Neural progenitor cell (in vitro differentiated cells): Measurements from ENCODE around the gene NCKAP5L. TPM values are rescaled to one million over a fixed set of nuclear protein-coding genes. Genes with fewer than 3 reads are reported as not detected.
A peak's percentile ranks its signal among the peaks of the same experiment; 100 is the strongest.

ENCODE experiments used
- DNase-seq: peaks from one replicate; pipeline ENCODE4 v3.0.0-alpha.2; 2016; ENCODE audit warnings: low spot score
- H2AFZ ChIP-seq: fragments of 200-600 bp; sonication (generic); replicated peaks from 2 replicates; pipeline ENCODE4 v1.6.1; 2016; ENCODE audit warnings: antibody characterized with exemption
- H3F3A ChIP-seq: fragments of 200-600 bp; sonication (generic); 2 replicates; pipeline ENCODE4 v1.6.1; 2016; ENCODE audit warnings: antibody characterized with exemption, low read depth
- H3K27ac ChIP-seq: fragments of 200-600 bp; sonication (generic); 2 replicates; pipeline ENCODE4 v1.5.1; 2016; ENCODE audit warnings: mild to moderate bottlenecking
- H3K27me3 ChIP-seq: fragments of 200-600 bp; sonication (generic); 2 replicates; pipeline ENCODE4 v1.6.1; 2016; ENCODE audit warnings: mild to moderate bottlenecking, moderate library complexity
- H3K36me3 ChIP-seq: fragments of 200-600 bp; sonication (generic); 2 replicates; pipeline ENCODE4 v1.5.1; 2016
- H3K4me1 ChIP-seq: fragments of 200-600 bp; sonication (generic); 2 replicates; pipeline ENCODE4 v1.6.1; 2016; ENCODE audit warnings: mixed run types
- H3K4me2 ChIP-seq: fragments of 200-600 bp; sonication (generic); 2 replicates; pipeline ENCODE4 v1.6.1; 2016
- H3K4me3 ChIP-seq: fragments of 200-600 bp; sonication (generic); 2 replicates; pipeline ENCODE4 v1.5.1; 2016
- H3K79me2 ChIP-seq: fragments of 200-600 bp; sonication (generic); 2 replicates; pipeline ENCODE4 v1.6.1; 2016; ENCODE audit warnings: low read depth
- H3K9ac ChIP-seq: fragments of 200-600 bp; sonication (generic); 2 replicates; pipeline ENCODE4 v1.6.1; 2016
- H3K9me3 ChIP-seq: fragments of 200-600 bp; sonication (generic); 2 replicates; pipeline ENCODE4 v1.5.1; 2016; ENCODE audit warnings: low read depth
- H4K20me1 ChIP-seq: fragments of 200-600 bp; sonication (generic); 2 replicates; pipeline ENCODE4 v1.6.1; 2016; ENCODE audit warnings: low read depth
- H3K27ac Mint-ChIP-seq: 3 replicates; pipeline ENCODE4 v1.8.0; 2021; ENCODE audit warnings: mixed read lengths
- H3K27me3 Mint-ChIP-seq: 2 replicates; pipeline ENCODE4 v1.8.0; 2022; ENCODE audit warnings: low read depth, mild to moderate bottlenecking, inconsistent platforms, moderate library complexity, mixed read lengths; ENCODE audit not compliant: insufficient read depth
- H3K36me3 Mint-ChIP-seq: 3 replicates; pipeline ENCODE4 v1.8.0; 2021; ENCODE audit warnings: mixed read lengths
- H3K4me1 Mint-ChIP-seq: 3 replicates; pipeline ENCODE4 v1.8.0; 2021; ENCODE audit warnings: mixed read lengths
- H3K4me3 Mint-ChIP-seq: 3 replicates; pipeline ENCODE4 v1.8.0; 2021; ENCODE audit warnings: mild to moderate bottlenecking, moderate library complexity, mixed read lengths
- H3K9me3 Mint-ChIP-seq: 3 replicates; pipeline ENCODE4 v1.8.0; 2020; ENCODE audit warnings: mixed read lengths
- CTCF ChIP-seq: fragments of 200-600 bp; sonication (generic); IDR thresholded peaks from 2 replicates; pipeline ENCODE4 v1.5.1; 2017; ENCODE audit warnings: antibody characterized with exemption, mild to moderate bottlenecking
- EZH2 ChIP-seq: fragments of 200-600 bp; sonication (generic); IDR thresholded peaks from 2 replicates; pipeline ENCODE4 v1.6.1; 2017; ENCODE audit warnings: antibody characterized with exemption, mild to moderate bottlenecking, moderate library complexity
- EZH2phosphoT487 ChIP-seq: fragments of 200-600 bp; sonication (generic); IDR thresholded peaks from 2 replicates; pipeline ENCODE4 v1.6.1; 2017; ENCODE audit warnings: antibody characterized with exemption
- total RNA-seq: library from RNA; depleted of rRNA; stranded (reverse); fragments of >200 nt; gene quantifications from 2 replicates; pipeline ENCODE4 v1.2.3, GENCODE V29; 2015; ENCODE audit warnings: low replicate concordance

NCKAP5L gene
- total RNA-seq, 1 donor from 2014 or later = 5.6 TPM

GRCh38 chr12:49806321-49806813 lies 21.8 kb downstream of the NCKAP5L start:
- H3K27ac Mint-ChIP-seq = peak overlapping the region; percentile 50
- TF ChIP-seq EZH2 (no peak), EZH2phosphoT487 (no peak), CTCF (no peak)
- Histone ChIP-seq H3K9me3 (no peaks in the 10 kb centered on the region), H2AFZ (no peak overlapping the region), H3F3A (peaks cover 40% of the 10 kb centered on the region), H3K9ac (no peak overlapping the region), H3K4me3 (no peak overlapping the region), H3K4me1 (peaks cover 46% of the 10 kb centered on the region), H3K36me3 (no peaks in the 10 kb centered on the region), H4K20me1 (no peaks in the 10 kb centered on the region), H3K27me3 (no peaks in the 10 kb centered on the region), H3K4me2 (peak overlapping the region; percentile 29), H3K79me2 (peaks cover 21% of the 10 kb centered on the region), H3K27ac (no peak overlapping the region)
- H3K27me3 Mint-ChIP-seq = peaks cover 10% of the 10 kb centered on the region
- H3K9me3 Mint-ChIP-seq = no peaks in the 10 kb centered on the region
- DNase-seq = no peak
- H3K4me3 Mint-ChIP-seq = no peak overlapping the region
- H3K36me3 Mint-ChIP-seq = peaks cover 15% of the 10 kb centered on the region
- peaks cover 51% of the 10 kb centered on the region for H3K4me1 Mint-ChIP-seq

- Histone ChIP-seq H3K79me2 (peaks cover 20% of the 10 kb centered on the region), H3K9me3 (no peaks in the 10 kb centered on the region), H3K9ac (no peak overlapping the region), H3K4me1 (peaks cover 37% of the 10 kb centered on the region), H2AFZ (no peak overlapping the region), H3F3A (peaks cover 30% of the 10 kb centered on the region), H4K20me1 (no peaks in the 10 kb centered on the region), H3K4me3 (no peak overlapping the region), H3K4me2 (no peak overlapping the region), H3K27ac (no peak overlapping the region), H3K27me3 (no peaks in the 10 kb centered on the region), H3K36me3 (no peaks in the 10 kb centered on the region)
- H3K4me1 Mint-ChIP-seq = peaks cover 43% of the 10 kb centered on the region
- H3K27ac Mint-ChIP-seq = no peak overlapping the region
- no peak overlapping the region for H3K4me3 Mint-ChIP-seq
- TF ChIP-seq EZH2phosphoT487 = no peak
- no peak for TF ChIP-seq EZH2
- no peak for TF ChIP-seq CTCF
- peaks cover 10% of the 10 kb centered on the region for H3K27me3 Mint-ChIP-seq
- no peak for DNase-seq
- H3K36me3 Mint-ChIP-seq = peaks cover 19% of the 10 kb centered on the region
- H3K9me3 Mint-ChIP-seq = no peaks in the 10 kb centered on the region
Measured at GRCh38 chr12:49805409-49805808, 22.8 kb downstream of the NCKAP5L start.

GRCh38 chr12:49804821-49805220 lies 23.4 kb downstream of the NCKAP5L start:
- Histone ChIP-seq H3K27ac (no peak overlapping the region), H3K79me2 (peaks cover 20% of the 10 kb centered on the region), H3K27me3 (no peaks in the 10 kb centered on the region), H3K9ac (no peak overlapping the region), H3K9me3 (no peaks in the 10 kb centered on the region), H3K4me2 (no peak overlapping the region), H2AFZ (no peak overlapping the region), H3K4me3 (no peak overlapping the region), H4K20me1 (no peaks in the 10 kb centered on the region), H3K36me3 (no peaks in the 10 kb centered on the region), H3F3A (peaks cover 24% of the 10 kb centered on the region), H3K4me1 (peaks cover 31% of the 10 kb centered on the region)
- Mint-ChIP-seq H3K9me3 (no peaks in the 10 kb centered on the region), H3K27me3 (peaks cover 10% of the 10 kb centered on the region), H3K27ac (peak overlapping the region; percentile 42), H3K36me3 (peaks cover 22% of the 10 kb centered on the region), H3K4me3 (no peak overlapping the region), H3K4me1 (peaks cover 38% of the 10 kb centered on the region)
- DNase-seq = no peak
- no peak for TF ChIP-seq EZH2phosphoT487
- TF ChIP-seq EZH2 = no peak
- TF ChIP-seq CTCF = no peak
